ENCODE results near the gene GK2.

The GK2 gene

DNA sequence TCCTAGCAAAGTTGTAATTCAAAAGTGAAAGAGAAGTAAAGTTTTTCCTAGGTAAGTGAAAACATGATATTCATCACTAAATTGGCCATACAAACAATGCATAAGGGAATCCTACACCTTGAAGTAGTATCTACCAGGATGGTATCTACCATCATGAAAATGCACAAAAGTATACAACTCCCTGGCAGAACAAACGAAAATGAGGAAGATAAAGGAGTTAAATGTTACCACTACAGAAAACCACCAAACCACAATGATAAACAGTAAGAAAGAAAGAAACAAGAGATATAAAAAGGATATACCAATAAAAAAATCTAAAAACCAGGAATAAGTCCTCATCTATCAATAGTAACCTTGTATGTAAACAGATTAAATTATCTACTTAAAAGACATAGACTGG, 26.9 kb downstream of the GK2 start:
- no peak for DNase-seq

- no peak for DNase-seq
Observed at GRCh38 chr4:79370026-79370425, 38.0 kb downstream of the GK2 start.

DNA sequence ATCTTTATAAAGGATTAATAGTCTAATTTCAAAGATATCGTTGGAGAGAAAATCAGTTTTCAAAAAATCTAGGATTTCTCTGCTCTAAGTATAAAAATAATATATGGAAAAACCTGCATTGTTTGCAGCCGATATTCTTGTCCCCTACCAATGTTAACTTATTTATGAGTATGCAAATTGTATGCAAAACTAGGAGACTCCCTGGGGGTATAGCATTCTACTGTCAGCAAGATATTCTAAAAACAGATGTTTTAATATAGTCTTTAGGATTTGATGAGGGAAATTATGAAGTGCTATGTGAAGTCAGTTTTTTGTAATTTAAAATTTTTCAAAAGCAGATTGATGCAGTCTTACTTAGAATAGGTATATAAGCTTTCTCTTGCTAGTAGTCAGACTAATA, 40.9 kb downstream of the GK2 start:
- DNase-seq = no peak

DNA sequence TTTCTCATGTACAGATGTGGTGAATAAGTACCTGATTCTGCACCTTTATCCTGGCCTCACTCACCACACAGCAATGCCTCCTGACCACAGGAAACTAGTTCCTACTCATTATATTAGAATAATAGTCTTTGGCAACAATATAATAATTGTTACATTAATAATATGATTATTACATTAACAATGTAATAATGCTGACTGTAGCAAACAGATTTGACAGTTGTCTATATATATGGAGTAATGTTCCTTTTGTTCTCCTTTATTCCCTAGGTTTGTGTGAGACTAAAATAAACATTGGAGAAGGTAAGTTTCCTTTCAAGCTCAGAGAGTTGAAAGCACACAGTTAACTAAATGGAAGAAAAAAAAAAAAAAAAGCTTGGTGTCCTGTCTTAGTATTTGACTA, 41.6 kb downstream of the GK2 start:
- no peak for DNase-seq

- DNase-seq = peak in 1 of 2 experiments; percentile 15
Observed at GRCh38 chr4:79364061-79364460, 44.0 kb downstream of the GK2 start.

GRCh38 chr4:79362626-79363025, 45.4 kb downstream of the GK2 start:
- peak; percentile 51 to 90 for DNase-seq

DNA sequence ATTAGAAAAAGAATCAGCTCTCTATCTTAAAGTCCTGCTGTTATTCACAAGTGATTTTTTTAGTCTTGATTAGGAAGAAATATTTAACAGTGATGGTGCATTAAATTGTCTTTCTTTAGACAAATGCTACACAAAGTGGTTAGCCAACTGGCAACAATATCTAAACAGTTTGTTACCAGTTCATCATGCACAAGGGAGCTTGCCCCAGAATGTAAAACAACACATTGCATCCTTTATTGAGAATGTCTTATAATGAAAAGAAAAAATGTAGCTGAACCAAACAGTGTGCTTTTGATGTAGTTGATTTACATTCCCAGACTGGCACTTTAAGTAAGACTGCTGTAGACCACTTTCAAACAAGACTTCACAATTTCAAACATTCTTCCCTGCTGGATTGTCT, 48.0 kb downstream of the GK2 start:
- no peak for DNase-seq

- no peak for DNase-seq
Observed at GRCh38 chr4:79358438-79358837, 49.6 kb downstream of the GK2 start.

DNA sequence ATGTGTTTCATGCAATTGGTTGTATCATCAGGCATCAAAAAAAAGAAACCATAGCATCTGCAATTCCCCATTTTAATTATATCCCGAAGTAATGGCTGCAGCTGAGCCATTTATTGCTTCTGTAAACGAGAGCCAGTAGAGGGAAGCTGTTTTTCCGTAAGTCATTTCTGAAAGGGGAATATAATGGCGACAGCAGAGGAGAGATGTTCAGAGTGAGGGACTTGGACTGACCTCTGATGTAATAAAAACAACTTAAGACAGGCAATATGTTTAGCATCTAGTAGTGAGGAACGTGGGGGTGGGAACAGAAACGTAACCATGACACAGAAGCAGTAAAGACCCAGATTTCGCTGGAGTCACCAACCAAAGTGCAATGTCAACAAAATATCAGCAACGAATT, 50.7 kb downstream of the GK2 start:
- no peak for DNase-seq

All from NCI-H446 (cell line).